Measurements from ENCODE around the gene PKN2. TPM values are rescaled to one million over a fixed set of nuclear protein-coding genes. Genes with fewer than 3 reads are reported as not detected.

PKN2 gene
- polyA plus RNA-seq, 3 donors, result 6.9 to 23.0 (median 8.7) TPM

DNA sequence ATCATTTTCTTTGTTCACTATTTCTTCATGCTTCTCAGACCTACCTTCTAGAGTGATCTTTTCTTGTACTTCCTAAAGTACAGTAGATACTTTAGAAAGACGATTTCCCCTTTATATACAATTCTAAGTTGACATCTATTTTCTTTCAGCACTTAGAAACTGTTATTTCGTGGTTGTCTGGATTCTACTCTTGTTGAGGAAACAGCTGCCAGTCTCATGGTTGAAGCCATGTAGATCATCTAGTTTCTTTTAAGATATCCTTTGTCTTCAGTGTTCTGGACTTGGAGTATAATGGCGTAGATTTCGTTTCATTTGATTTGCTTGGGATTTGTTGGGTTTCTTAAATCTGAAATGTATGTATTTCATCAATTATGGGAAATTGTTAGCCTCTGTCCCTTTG is 67.6 kb downstream of the PKN2 start:
- no peaks in the 10 kb centered on the region for H3K9me3 ChIP-seq (replicated peaks in 1 of 2; ENCODE audit: control insufficient read depth in 1 of 2, insufficient read depth in 1 of 2, low read length in 2 of 2)
- H2AFZ ChIP-seq (ENCODE audit: insufficient read depth, low read depth, low read length, poor library complexity, severe bottlenecking), result no peak overlapping the region
- H3K27me3 ChIP-seq (ENCODE audit: control insufficient read depth in 2 of 2, insufficient read depth in 2 of 2, low read length in 2 of 2), result no peaks in the 10 kb centered on the region
- no peak overlapping the region for H3K4me3 Mint-ChIP-seq
- H3K27ac Mint-ChIP-seq, result peak overlapping the region in 2 of 7 donors; percentile 4 to 22
- no peaks in the 10 kb centered on the region for H3K9me3 Mint-ChIP-seq
- H3K79me2 ChIP-seq (ENCODE audit: insufficient read depth, low read length), result peaks cover 3% of the 10 kb centered on the region
- TF ChIP-seq, protein P1, sequence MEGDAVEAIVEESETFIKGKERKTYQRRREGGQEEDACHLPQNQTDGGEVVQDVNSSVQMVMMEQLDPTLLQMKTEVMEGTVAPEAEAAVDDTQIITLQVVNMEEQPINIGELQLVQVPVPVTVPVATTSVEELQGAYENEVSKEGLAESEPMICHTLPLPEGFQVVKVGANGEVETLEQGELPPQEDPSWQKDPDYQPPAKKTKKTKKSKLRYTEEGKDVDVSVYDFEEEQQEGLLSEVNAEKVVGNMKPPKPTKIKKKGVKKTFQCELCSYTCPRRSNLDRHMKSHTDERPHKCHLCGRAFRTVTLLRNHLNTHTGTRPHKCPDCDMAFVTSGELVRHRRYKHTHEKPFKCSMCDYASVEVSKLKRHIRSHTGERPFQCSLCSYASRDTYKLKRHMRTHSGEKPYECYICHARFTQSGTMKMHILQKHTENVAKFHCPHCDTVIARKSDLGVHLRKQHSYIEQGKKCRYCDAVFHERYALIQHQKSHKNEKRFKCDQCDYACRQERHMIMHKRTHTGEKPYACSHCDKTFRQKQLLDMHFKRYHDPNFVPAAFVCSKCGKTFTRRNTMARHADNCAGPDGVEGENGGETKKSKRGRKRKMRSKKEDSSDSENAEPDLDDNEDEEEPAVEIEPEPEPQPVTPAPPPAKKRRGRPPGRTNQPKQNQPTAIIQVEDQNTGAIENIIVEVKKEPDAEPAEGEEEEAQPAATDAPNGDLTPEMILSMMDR (IDR thresholded peaks at IDR 0.05), result no peak
- peaks cover 26% of the 10 kb centered on the region for H4K20me1 ChIP-seq (ENCODE audit: insufficient read depth, low read length)
- H3K27me3 Mint-ChIP-seq (ENCODE audit: low read depth in 3 of 3), result peaks cover 0 to 1% (median 0%) of the 10 kb centered on the region in 3 donors
- H3K36me3 ChIP-seq (replicated peaks in 1 of 2; ENCODE audit: control insufficient read depth in 1 of 2, insufficient read depth in 2 of 2, low read length in 2 of 2), result peaks cover 9 to 31% of the 10 kb centered on the region in 2 donors
- no peak overlapping the region for H3K4me2 ChIP-seq (replicated peaks; ENCODE audit: extremely low read depth, low read length, poor library complexity, severe bottlenecking)
- intact Hi-C loops (cut with micrococcal nuclease), result no loop called here
- no peaks in the 10 kb centered on the region for H3K4me1 ChIP-seq (ENCODE audit: control insufficient read depth in 1 of 2, insufficient read depth in 2 of 2, low read length in 2 of 2)
- WGBS (ENCODE audit: insufficient coverage), result no CpG with 5 or more reads among the region's 4 CpGs
- no peak for DNase-seq
- peaks cover 31 to 39% of the 10 kb centered on the region in 2 donors for H3K36me3 Mint-ChIP-seq
- H3K27ac ChIP-seq (ENCODE audit: low read depth in 1 of 2, low read length in 2 of 2), result no peak overlapping the region
- peaks cover 3% of the 10 kb centered on the region for H3K4me1 Mint-ChIP-seq
- no peak overlapping the region for H3K9ac ChIP-seq (ENCODE audit: insufficient read depth, low read length, poor library complexity, severe bottlenecking)
- H3K4me3 ChIP-seq (replicated peaks in 1 of 3; ENCODE audit: low read depth in 2 of 3, low read length in 3 of 3), result no peak overlapping the region

DNA sequence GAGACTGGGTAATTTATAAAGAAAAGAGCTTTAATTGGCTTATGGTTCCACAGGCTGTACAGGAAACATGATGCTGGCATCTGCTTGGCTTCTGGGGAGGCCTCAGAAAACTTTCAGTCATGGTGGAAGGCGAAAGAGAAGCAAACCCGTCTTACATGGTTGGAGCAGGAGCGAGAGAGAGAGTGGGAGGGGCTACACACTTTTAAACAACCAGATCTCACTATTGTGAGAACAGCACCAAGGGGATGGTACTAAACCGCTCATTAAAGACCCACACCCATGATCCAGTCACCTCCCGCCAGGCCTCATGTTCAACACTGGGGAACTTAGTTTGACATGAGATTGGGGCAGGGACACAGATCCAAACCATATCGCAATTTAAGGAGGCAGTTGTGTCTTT is 69.4 kb downstream of the PKN2 start:
- H3K4me1 Mint-ChIP-seq, result no peaks in the 10 kb centered on the region
- whole genome bisulfite sequencing (ENCODE audit: insufficient coverage), result 100% methylated on average over 1 of the region's 6 CpGs
- no peaks in the 10 kb centered on the region for H3K4me1 ChIP-seq (ENCODE audit: control insufficient read depth in 1 of 2, insufficient read depth in 2 of 2, low read length in 2 of 2)
- DNase-seq, result no peak
- no peak overlapping the region for H3K4me3 ChIP-seq (replicated peaks in 1 of 3; ENCODE audit: low read depth in 2 of 3, low read length in 3 of 3)
- no peak overlapping the region for H3K9ac ChIP-seq (ENCODE audit: insufficient read depth, low read length, poor library complexity, severe bottlenecking)
- peaks cover 3% of the 10 kb centered on the region for H3K79me2 ChIP-seq (ENCODE audit: insufficient read depth, low read length)
- intact Hi-C loops (cut with micrococcal nuclease), result no loop called here
- H3K4me2 ChIP-seq (replicated peaks; ENCODE audit: extremely low read depth, low read length, poor library complexity, severe bottlenecking), result no peak overlapping the region
- H3K27ac Mint-ChIP-seq, result no peak overlapping the region
- H2AFZ ChIP-seq (ENCODE audit: insufficient read depth, low read depth, low read length, poor library complexity, severe bottlenecking), result no peak overlapping the region
- peaks cover 30 to 36% of the 10 kb centered on the region in 2 donors for H3K36me3 Mint-ChIP-seq
- H3K27me3 Mint-ChIP-seq (ENCODE audit: low read depth in 3 of 3), result peaks cover 0 to 1% (median 0%) of the 10 kb centered on the region in 3 donors
- H3K27ac ChIP-seq (ENCODE audit: low read depth in 1 of 2, low read length in 2 of 2), result no peak overlapping the region
- H3K36me3 ChIP-seq (replicated peaks in 1 of 2; ENCODE audit: control insufficient read depth in 1 of 2, insufficient read depth in 2 of 2, low read length in 2 of 2), result peaks cover 6 to 33% of the 10 kb centered on the region in 2 donors
- H3K9me3 ChIP-seq (replicated peaks in 1 of 2; ENCODE audit: control insufficient read depth in 1 of 2, insufficient read depth in 1 of 2, low read length in 2 of 2), result no peaks in the 10 kb centered on the region
- TF ChIP-seq, protein P1 (IDR thresholded peaks at IDR 0.05), result no peak
- no peaks in the 10 kb centered on the region for H3K27me3 ChIP-seq (ENCODE audit: control insufficient read depth in 2 of 2, insufficient read depth in 2 of 2, low read length in 2 of 2)
- H3K9me3 Mint-ChIP-seq, result no peaks in the 10 kb centered on the region
- no peak overlapping the region for H3K4me3 Mint-ChIP-seq
- H4K20me1 ChIP-seq (ENCODE audit: insufficient read depth, low read length), result peaks cover 26% of the 10 kb centered on the region

Measured in CD14-positive monocyte (primary cell).